Ishikawa (cell line): ENCODE measurements around the gene CYP26A1.
A peak's percentile ranks its signal among the peaks of the same experiment; 100 is the strongest.

Source experiments
- EGR1 ChIP-seq: IDR thresholded peaks from 2 replicates; pipeline ENCODE4 v1.6.1; 2012
- RAD21 ChIP-seq: IDR thresholded peaks from 2 replicates; pipeline ENCODE4 v1.6.1; 2012; ENCODE audit warnings: low read depth
- TAF1 ChIP-seq: IDR thresholded peaks from 2 replicates; pipeline ENCODE4 v1.6.1; 2012; ENCODE audit warnings: low read depth, mild to moderate bottlenecking

DNA sequence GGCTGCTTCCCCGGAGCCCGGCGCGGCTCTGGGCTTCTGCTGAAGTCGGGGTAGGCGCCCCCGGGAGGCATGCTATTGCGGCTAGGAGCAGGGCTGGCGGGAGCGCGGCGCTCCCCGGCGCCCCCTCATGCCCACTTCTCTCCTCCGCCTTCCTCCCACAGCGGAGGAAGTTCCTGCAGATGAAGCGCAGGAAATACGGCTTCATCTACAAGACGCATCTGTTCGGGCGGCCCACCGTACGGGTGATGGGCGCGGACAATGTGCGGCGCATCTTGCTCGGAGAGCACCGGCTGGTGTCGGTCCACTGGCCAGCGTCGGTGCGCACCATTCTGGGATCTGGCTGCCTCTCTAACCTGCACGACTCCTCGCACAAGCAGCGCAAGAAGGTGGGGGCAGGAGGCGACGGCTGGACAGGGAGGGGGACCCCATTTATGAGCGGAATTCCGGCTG, 479 bp downstream of the CYP26A1 start:
- TF ChIP-seq RAD21 (peak; percentile 21; the same call in 1 of the 2 replicates), EGR1 (no peak), TAF1 (no peak)
